ENCODE data around the gene KRT6B. TPM values are rescaled to one million over a fixed set of nuclear protein-coding genes. Genes with fewer than 3 reads are reported as not detected.

Gene KRT6B
- total and polyA plus RNA-seq, 2 of the 8 experiments (the other 6 are each of a cell fraction or from before 2014, with no cell fraction given): not detected

GRCh38 chr12:52439420-52439819 lies 12.5 kb downstream of the KRT6B start:
- no peaks in the 10 kb centered on the region for H3K36me3 ChIP-seq (ENCODE audit: control insufficient read depth in 2 of 4, insufficient read depth in 4 of 4, low read length in 3 of 4)
- no peak overlapping the region for H4K91ac ChIP-seq (replicated peaks; ENCODE audit: insufficient read length, low read length)
- H4K8ac ChIP-seq (ENCODE audit: extremely low read depth, insufficient read depth, low read length): no peak overlapping the region
- no peaks in the 10 kb centered on the region for H3K79me2 ChIP-seq (ENCODE audit: control insufficient read depth in 1 of 2, insufficient read depth in 2 of 2, low read length in 2 of 2)
- H2BK20ac ChIP-seq (ENCODE audit: low read length): no peak overlapping the region
- WGBS, 2 experiments (ENCODE audit: extremely low coverage in 1 of 2, insufficient coverage in 1 of 2, insufficient read length in 1 of 2, insufficient replicate concordance in 2 of 2, low coverage in 1 of 2, low lambda C conversion rate in 2 of 2, missing lambda C conversion rate in 1 of 2): 82% methylated on average over 8 of the region's 8 CpGs; no CpG with 5 or more reads in 1 of the 2 experiments
- no peak overlapping the region for H2BK120ac ChIP-seq (replicated peaks; ENCODE audit: low read depth, low read length)
- FAIRE-seq (no peak), DNase-seq (ENCODE audit: low read depth in 1 of 2, low spot score in 2 of 2) (no peak)
- no peak overlapping the region for H2BK15ac ChIP-seq (ENCODE audit: low read length)
- no peaks in the 10 kb centered on the region; a peak in 2 of 7 replicates for H3K27me3 ChIP-seq (replicated peaks in 1 of 4; ENCODE audit: control insufficient read depth in 3 of 4, extremely low read depth in 1 of 4, insufficient read depth in 3 of 4, low read length in 3 of 4)
- H3K9me3 ChIP-seq (ENCODE audit: insufficient read depth in 2 of 2, low read depth in 1 of 2, low read length in 1 of 2): no peaks in the 10 kb centered on the region
- H3K18ac ChIP-seq (ENCODE audit: extremely low read depth, low read length): no peak overlapping the region
- no peak overlapping the region for H3K14ac ChIP-seq (ENCODE audit: insufficient read length)
- TF ChIP-seq GABPA (IDR thresholded peaks at IDR 0.05; ENCODE audit: borderline replicate concordance, insufficient read depth, low read length) (no peak), ASH2L (IDR thresholded peaks at IDR 0.05; ENCODE audit: low read length) (no peak), POLR2A (IDR thresholded peaks at IDR 0.05; ENCODE audit: control extremely low read depth in 1 of 2, low read depth in 2 of 2, low read length in 2 of 2) (no peak), NANOG (IDR thresholded peaks at IDR 0.05; ENCODE audit: insufficient read depth, low read depth, low read length, poor library complexity, severe bottlenecking) (no peak)
- no peaks in the 10 kb centered on the region for H3K23me2 ChIP-seq (ENCODE audit: low read depth, low read length)
- no peak overlapping the region for H3K9ac ChIP-seq (replicated peaks in 1 of 4; ENCODE audit: extremely low read depth in 1 of 4, low read depth in 3 of 4, low read length in 3 of 4)
- no peak overlapping the region for H3K27ac ChIP-seq (ENCODE audit: low read depth, low read length)
- H4K5ac ChIP-seq (ENCODE audit: insufficient read length, low read depth, low read length): no peak overlapping the region
- no peak overlapping the region for H2BK5ac ChIP-seq (ENCODE audit: low read depth, low read length)
- no peak overlapping the region for H3K56ac ChIP-seq (replicated peaks; ENCODE audit: insufficient read length, low read depth, low read length)
- H3K4me3 ChIP-seq (ENCODE audit: extremely low read depth in 1 of 4, insufficient read depth in 2 of 4, low read depth in 3 of 4, low read length in 4 of 4): no peak overlapping the region
- CTCF ChIA-PET (ENCODE audit: partially characterized antibody): interaction anchor here (0.6 to 3.1 kb wide), 8 partner anchors 9 to 440 kb away, joined by 3 to 12 read pairs (median 4); no protein-coding TSS in a partner anchor
- H3K4ac ChIP-seq (replicated peaks; ENCODE audit: insufficient read length, low read depth, low read length): no peak overlapping the region
- H3K4me2 ChIP-seq (ENCODE audit: insufficient read depth in 1 of 2, low read depth in 2 of 2, low read length in 2 of 2): no peak overlapping the region
- no peak overlapping the region for H2AFZ ChIP-seq (ENCODE audit: low read length)
- H2BK12ac ChIP-seq (ENCODE audit: low read depth, low read length): no peak overlapping the region
- H3K4me1 ChIP-seq (replicated peaks in 1 of 4; ENCODE audit: control insufficient read depth in 3 of 4, insufficient read depth in 4 of 4, low read length in 3 of 4): peaks cover 0 to 5% (median 3%) of the 10 kb centered on the region in 4 experiments; a peak in 3 of 7 replicates
- no peaks in the 10 kb centered on the region for H3K79me1 ChIP-seq (ENCODE audit: low read depth, low read length)
- no peaks in the 10 kb centered on the region for H4K20me1 ChIP-seq (replicated peaks in 1 of 2; ENCODE audit: control insufficient read depth in 1 of 2, insufficient read depth in 2 of 2, low read length in 2 of 2)
- no peak overlapping the region for H2AK5ac ChIP-seq (ENCODE audit: low read depth, low read length)
- no peak overlapping the region for H3K23ac ChIP-seq (ENCODE audit: insufficient read length)
- POLR2A ChIA-PET (ENCODE audit: partially characterized antibody): no interaction called here
